Gastroesophageal sphincter (tissue), 3 donors: ENCODE results near the gene IQCN.

ENCODE experiments used
- EP300 ChIP-seq: sonication (generic); formaldehyde crosslinking; IDR thresholded peaks from one replicate; pipeline ENCODE4 v1.6.1; 2017; ENCODE audit warnings: antibody characterized with exemption, mild to moderate bottlenecking
- POLR2A ChIP-seq, 2 donors: fragments of 450-650 bp; IDR thresholded peaks; one replicate each; pipeline ENCODE4 v1.6.1; 2017; ENCODE audit warnings: antibody characterized with exemption in 2 of 2, mild to moderate bottlenecking in 2 of 2, moderate library complexity in 1 of 2
- POLR2AphosphoS5 ChIP-seq: sonication (generic); formaldehyde crosslinking; IDR thresholded peaks from one replicate; pipeline ENCODE4 v1.6.1; 2017; ENCODE audit warnings: antibody characterized with exemption
- TF ChIP-seq, protein P1 (sequence below), 4 experiments: fragments of 200-600 bp in 2 of 4; fragments of 450-650 bp in 2 of 4; sonication (generic) in 1 of 4; IDR thresholded peaks; one replicate each; pipeline ENCODE4 v1.5.1; 2017 to 2019; ENCODE audit warnings: antibody characterized with exemption in 4 of 4, mild to moderate bottlenecking in 2 of 4, moderate library complexity in 2 of 4

GRCh38 chr19:18223860-18224524 lies 50.3 kb downstream of the IQCN start:
- no peak for TF ChIP-seq POLR2A (IDR thresholded peaks at IDR 0.05)
- TF ChIP-seq EP300, result no peak
- TF ChIP-seq, protein P1, sequence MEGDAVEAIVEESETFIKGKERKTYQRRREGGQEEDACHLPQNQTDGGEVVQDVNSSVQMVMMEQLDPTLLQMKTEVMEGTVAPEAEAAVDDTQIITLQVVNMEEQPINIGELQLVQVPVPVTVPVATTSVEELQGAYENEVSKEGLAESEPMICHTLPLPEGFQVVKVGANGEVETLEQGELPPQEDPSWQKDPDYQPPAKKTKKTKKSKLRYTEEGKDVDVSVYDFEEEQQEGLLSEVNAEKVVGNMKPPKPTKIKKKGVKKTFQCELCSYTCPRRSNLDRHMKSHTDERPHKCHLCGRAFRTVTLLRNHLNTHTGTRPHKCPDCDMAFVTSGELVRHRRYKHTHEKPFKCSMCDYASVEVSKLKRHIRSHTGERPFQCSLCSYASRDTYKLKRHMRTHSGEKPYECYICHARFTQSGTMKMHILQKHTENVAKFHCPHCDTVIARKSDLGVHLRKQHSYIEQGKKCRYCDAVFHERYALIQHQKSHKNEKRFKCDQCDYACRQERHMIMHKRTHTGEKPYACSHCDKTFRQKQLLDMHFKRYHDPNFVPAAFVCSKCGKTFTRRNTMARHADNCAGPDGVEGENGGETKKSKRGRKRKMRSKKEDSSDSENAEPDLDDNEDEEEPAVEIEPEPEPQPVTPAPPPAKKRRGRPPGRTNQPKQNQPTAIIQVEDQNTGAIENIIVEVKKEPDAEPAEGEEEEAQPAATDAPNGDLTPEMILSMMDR (IDR thresholded peaks at IDR 0.05), result no peak
- TF ChIP-seq POLR2AphosphoS5, result no peak
